ENCODE measurements around the gene TM7SF3.

GRCh38 chr12:27015730-27016076 lies 1.5 kb upstream of the TM7SF3 start:
- TF ChIP-seq CTCF (conservative IDR thresholded peaks at IDR 0.05 in 1 of 2, IDR thresholded peaks at IDR 0.05 in 1 of 2; ENCODE audit: extremely low read depth in 1 of 2, insufficient read depth in 1 of 2, low read depth in 1 of 2, low read length in 2 of 2) (peak; percentile 26 to 32), EZH2 (IDR thresholded peaks at IDR 0.05; ENCODE audit: borderline replicate concordance, low read length) (no peak)
